GM15510 (cell line): Measurements from ENCODE around the gene C1QTNF9B.

ENCODE experiments used
- POLR2A ChIP-seq: IDR thresholded peaks from 3 replicates; pipeline ENCODE4 v1.6.1; 2011; ENCODE audit warnings: borderline replicate concordance; ENCODE audit not compliant: insufficient read length; ENCODE audit errors: extremely low read depth

Gene C1QTNF9B

DNA sequence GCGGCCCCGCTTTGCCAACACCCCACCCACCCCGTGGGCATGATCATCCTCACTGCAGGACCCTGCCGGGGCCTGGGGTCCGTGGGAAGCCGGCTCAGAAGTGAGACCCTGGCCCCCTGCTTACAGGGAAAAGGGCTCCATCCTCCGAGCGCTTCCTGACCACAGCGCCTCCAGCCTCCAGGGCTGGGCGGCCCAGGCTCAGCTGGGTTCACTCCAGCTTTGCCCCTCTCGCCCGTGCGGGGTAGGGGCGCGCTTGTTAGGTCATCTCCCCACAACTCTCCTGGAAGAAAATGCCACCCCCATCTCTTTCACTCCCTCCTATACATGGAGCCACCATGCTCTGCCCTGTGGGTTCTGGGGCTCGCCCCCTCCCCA, 6.6 kb upstream of the C1QTNF9B start:
- TF ChIP-seq POLR2A: no peak

GRCh38 chr13:23902975-23903905, 5.9 kb upstream of the C1QTNF9B start:
- TF ChIP-seq POLR2A: no peak

DNA sequence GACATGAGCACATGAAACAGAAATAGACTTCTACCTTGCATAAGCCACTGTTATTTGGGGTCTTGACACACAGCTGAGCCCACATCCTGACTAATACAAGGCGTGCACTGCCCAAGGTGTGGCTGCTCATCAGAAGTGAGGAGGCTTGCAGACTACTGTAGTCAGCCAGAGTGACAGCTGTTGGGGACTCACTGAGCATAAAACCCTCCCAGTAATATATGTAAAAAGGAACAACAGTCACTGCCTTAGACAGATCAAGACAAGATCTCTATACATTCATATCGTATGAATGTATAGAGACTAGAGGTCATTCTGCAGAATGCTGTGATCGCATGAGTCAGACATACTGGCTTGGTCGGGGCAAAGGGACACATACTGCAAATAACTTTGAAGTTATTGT, 4.1 kb upstream of the C1QTNF9B start:
- TF ChIP-seq POLR2A: no peak

- TF ChIP-seq POLR2A: no peak
Observed at GRCh38 chr13:23899555-23899954, 2.3 kb upstream of the C1QTNF9B start.

- TF ChIP-seq POLR2A: no peak
Observed at GRCh38 chr13:23898101-23898500, 799 bp upstream of the C1QTNF9B start.

DNA sequence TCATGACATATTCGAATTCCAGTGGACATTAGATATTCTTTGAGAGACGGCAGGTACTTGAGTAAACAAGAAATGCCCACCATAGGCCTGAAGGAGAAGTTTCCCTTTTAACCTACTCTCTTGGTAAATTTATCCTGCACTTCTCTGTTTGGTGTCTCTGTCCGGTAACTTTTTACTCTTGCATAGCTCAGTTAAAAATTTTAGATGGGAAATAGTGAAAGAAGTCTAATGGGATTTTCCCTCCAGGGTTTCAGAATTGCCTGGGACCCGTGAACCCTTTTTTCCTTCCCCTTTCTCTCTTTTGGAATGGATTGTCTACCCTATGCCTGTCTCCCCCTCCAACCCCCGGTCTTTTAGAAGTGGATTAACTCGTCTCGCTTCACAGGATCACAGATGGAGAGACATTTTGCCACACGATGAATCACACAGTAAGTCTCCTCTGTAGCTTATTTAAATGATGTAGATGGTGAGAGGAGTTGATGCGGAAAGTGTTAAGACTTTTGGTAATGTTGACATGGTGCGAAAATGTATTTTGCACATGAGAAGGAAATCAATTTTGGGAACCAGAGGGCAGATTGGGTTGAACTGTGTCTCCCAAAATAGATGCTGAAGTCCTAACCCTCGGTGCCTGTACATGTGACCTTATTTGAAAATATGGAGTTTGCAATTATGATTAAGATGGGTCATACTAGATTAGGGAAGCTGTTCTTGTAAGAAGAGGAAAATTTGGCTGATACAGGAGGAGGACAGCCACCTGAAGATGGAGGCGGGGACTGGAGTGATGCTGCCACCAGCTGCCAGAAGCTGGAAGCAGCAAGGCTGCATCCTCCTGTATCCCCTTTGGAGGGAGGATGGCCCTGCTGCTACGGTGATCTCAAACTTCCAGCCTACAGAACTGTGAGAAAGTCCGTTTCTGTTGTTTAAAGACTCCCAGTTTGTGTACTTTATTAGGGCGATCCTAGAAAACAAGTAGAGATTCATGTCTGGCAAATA, 7.4 kb downstream of the C1QTNF9B start:
- no peak for TF ChIP-seq POLR2A

DNA sequence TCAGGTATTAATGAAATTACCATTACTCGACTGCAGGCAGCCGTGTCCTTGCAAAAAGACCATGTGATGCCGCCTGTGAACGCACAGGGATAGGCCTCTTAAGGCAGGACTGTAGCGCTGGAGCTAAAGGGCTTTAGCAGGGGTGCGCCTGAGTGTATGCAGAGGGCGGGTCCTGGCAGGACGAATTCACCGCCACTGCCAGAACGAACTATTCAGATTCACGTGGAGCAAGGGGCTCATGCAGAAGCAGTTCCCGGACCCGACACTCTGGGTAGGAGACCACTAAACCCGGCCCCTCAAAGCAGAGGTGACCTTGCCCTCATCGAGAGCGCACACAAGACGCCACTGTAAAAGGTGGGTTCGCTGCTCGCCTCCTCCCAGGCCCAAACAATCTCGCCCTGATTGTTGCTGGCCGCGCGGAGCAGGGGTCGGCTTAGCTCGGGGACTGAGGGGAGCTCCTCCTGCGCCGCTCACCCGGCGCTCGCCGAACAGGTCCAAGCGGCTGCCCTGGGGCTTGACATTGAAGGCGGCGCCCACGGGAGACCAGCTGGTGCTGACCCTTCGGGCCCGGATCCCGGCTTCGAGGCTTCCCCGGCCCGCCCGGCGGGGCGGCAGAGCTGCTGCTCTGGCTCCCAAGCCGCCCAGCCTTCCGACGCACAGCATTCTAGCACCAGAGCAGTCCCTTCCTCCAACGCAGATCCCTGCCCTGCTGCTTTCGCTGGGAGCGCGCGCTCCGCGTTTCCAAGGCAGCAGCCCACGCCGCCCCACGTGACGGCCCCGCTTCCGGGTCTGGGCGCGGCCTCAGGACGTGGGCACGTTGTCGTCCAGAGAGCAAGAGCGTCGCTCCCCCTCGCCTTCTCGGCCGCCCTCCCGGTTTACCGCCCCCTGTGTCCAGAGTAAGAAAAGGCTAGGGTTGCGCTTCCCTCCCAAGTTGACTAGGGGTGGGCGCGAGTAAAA, 8.4 kb downstream of the C1QTNF9B start, which contains the start of gene MIPEP:
Gene MIPEP (minus strand): TSS at position 743 of the 957 bp plus-strand sequence. CDS start 80 bp downstream, at position 663.
- peak; percentile 56 for TF ChIP-seq POLR2A

DNA sequence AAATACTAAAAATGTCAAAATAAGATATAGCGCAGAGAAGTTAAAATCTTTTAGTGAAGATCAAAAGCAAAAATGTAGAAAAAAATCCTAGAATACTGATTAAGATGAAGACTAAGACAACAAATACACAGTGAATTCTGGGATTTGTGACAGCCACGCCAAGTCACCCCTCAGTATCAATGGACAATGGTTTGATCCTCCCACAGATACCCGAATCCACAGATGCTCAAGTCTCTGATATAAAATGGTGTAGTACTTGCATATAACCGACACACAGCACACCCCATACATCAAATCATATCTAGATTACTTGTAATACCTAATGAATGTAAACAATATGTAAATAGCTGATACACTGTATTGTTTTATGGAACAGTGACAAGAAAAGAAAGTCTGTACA, 14.0 kb downstream of the C1QTNF9B start:
- TF ChIP-seq POLR2A: no peak

DNA sequence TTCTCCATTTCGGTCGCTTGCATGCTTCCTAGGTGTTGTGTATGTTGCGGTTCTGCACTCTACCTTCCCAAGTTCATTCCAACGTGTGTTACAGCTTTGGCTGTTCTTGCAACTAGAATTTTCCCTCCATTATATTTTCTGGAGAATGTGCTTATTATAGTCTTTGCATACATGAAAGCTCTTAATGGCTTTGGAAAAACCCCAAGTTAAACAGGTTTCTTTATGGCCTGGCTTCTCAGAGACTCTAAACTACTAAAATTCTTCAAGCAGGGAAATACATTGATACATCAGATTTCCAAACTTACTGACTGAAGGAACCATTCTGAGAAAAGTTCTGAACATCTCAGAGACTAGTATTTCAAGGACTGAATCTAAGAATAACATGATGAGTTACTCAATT, 20.0 kb downstream of the C1QTNF9B start:
- no peak for TF ChIP-seq POLR2A

GRCh38 chr13:23876265-23876664, 21.0 kb downstream of the C1QTNF9B start:
- no peak for TF ChIP-seq POLR2A

- TF ChIP-seq POLR2A: no peak
Observed at GRCh38 chr13:23871616-23872220, 25.6 kb downstream of the C1QTNF9B start.

GRCh38 chr13:23870356-23871140, 26.8 kb downstream of the C1QTNF9B start:
- no peak for TF ChIP-seq POLR2A

DNA sequence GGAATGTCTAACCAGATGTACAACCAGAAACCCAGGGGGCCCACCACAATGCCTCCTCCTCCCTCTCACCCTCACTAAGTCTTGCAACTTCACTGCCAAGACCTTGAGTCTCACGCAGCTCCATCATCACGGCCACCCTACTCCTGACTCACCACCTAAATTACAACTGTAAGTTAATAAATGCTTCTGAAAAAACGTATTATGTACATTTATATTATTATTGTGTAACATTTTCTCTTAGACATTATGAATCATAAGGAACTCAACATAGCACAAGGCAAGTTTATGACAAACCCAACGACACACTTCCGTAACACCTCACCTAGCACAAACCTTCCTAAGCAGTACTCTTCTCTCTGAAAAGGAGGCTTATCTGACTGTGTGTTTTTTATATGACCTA, 28.8 kb downstream of the C1QTNF9B start:
- TF ChIP-seq POLR2A: no peak
